H1 (cell line): ENCODE data around the gene TBC1D4. TPM values are rescaled to one million over a fixed set of nuclear protein-coding genes. Genes with fewer than 3 reads are reported as not detected.

Source experiments
- CTCF ChIA-PET: fragments of 300-600 bp; sonication (Branson Sonifier 250); formaldehyde crosslinking; loops from one replicate; lab custom pipeline; 2021; ENCODE audit not compliant: partially characterized antibody; lab: Charles Lee
- POLR2A ChIA-PET: fragments of 300-600 bp; sonication (Branson Sonifier 250); formaldehyde crosslinking; loops from one replicate; lab custom pipeline; 2021; ENCODE audit warnings: inconsistent platforms; ENCODE audit not compliant: partially characterized antibody; lab: Charles Lee
- DNase-seq, 2 experiments: peaks; one replicate each; pipeline versions ENCODE4 v3.0.0 to v3.0.0-alpha.2; 2010 to 2022; ENCODE audit warnings: low spot score in 2 of 2, low read depth in 1 of 2, mixed read lengths in 1 of 2
- FAIRE-seq: peaks from 2 replicates; lab custom pipeline; 2011; peaks lifted over from hg19 to GRCh38; lab: Jason Lieb, UNC
- H2AFZ ChIP-seq: 2 replicates; pipeline ENCODE4 v1.8.1; 2012; ENCODE audit warnings: low read length, inconsistent platforms
- H2AK5ac ChIP-seq: 2 replicates; pipeline ENCODE4 v1.6.1; 2013; ENCODE audit warnings: low read depth, low read length
- H2BK120ac ChIP-seq: replicated peaks from 2 replicates; pipeline ENCODE3; 2013; ENCODE audit warnings: low read depth, low read length, inconsistent platforms
- H2BK12ac ChIP-seq: 2 replicates; pipeline ENCODE4 v1.6.1; 2013; ENCODE audit warnings: low read depth, low read length
- H2BK15ac ChIP-seq: 2 replicates; pipeline ENCODE4 v1.6.1; 2013; ENCODE audit warnings: low read length
- H2BK20ac ChIP-seq: 2 replicates; pipeline ENCODE4 v1.6.1; 2013; ENCODE audit warnings: low read length
- H2BK5ac ChIP-seq: 2 replicates; pipeline ENCODE4 v1.6.1; 2013; ENCODE audit warnings: low read depth, low read length
- H3K14ac ChIP-seq: 2 replicates; pipeline ENCODE4 v1.6.1; 2013; ENCODE audit warnings: inconsistent platforms; ENCODE audit not compliant: insufficient read length
- H3K18ac ChIP-seq: 2 replicates; pipeline ENCODE4 v1.6.1; 2013; ENCODE audit warnings: low read length; ENCODE audit errors: extremely low read depth
- H3K23ac ChIP-seq: 2 replicates; pipeline ENCODE4 v1.6.1; 2013; ENCODE audit warnings: inconsistent platforms; ENCODE audit not compliant: insufficient read length
- H3K23me2 ChIP-seq: 2 replicates; pipeline ENCODE4 v1.6.1; 2013; ENCODE audit warnings: low read depth, low read length
- H3K27ac ChIP-seq: 2 replicates; pipeline ENCODE4 v1.6.1; 2011; ENCODE audit warnings: low read depth, low read length, inconsistent platforms
- H3K27me3 ChIP-seq, 4 experiments: replicated peaks in 1 of 4; 1 replicate in 1 of 4; 2 replicates in 3 of 4; pipeline versions ENCODE4 v1.6.1 to v1.8.1; 2011 to 2013; ENCODE audit warnings: low read length in 3 of 4, mild to moderate bottlenecking in 3 of 4, inconsistent platforms in 2 of 4, mixed read lengths in 2 of 4, moderate library complexity in 1 of 4; ENCODE audit not compliant: control insufficient read depth in 3 of 4, insufficient read depth in 3 of 4; ENCODE audit errors: extremely low read depth in 1 of 4
- H3K36me3 ChIP-seq, 4 experiments: 2 replicates each; pipeline versions ENCODE4 v1.6.1 to v1.8.1; 2011 to 2013; ENCODE audit warnings: mild to moderate bottlenecking in 4 of 4, low read length in 3 of 4, moderate library complexity in 2 of 4, control low read depth in 1 of 4, inconsistent platforms in 1 of 4; ENCODE audit not compliant: insufficient read depth in 4 of 4, control insufficient read depth in 2 of 4
- H3K4ac ChIP-seq: replicated peaks from 2 replicates; pipeline ENCODE3; 2013; ENCODE audit warnings: low read length, low read depth, mixed read lengths, inconsistent platforms; ENCODE audit not compliant: insufficient read length
- H3K4me1 ChIP-seq, 4 experiments: replicated peaks in 1 of 4; 1 replicate in 1 of 4; 2 replicates in 3 of 4; pipeline versions ENCODE4 v1.6.1 to v1.8.1; 2011 to 2013; ENCODE audit warnings: low read length in 3 of 4, inconsistent platforms in 2 of 4, mixed read lengths in 1 of 4; ENCODE audit not compliant: insufficient read depth in 4 of 4, control insufficient read depth in 3 of 4
- H3K4me2 ChIP-seq, 2 experiments: 2 replicates each; pipeline versions ENCODE4 v1.6.1 to v1.8.1; 2011 to 2013; ENCODE audit warnings: low read depth in 2 of 2, low read length in 2 of 2, control low read depth in 1 of 2, inconsistent platforms in 1 of 2, mild to moderate bottlenecking in 1 of 2; ENCODE audit not compliant: insufficient read depth in 1 of 2
- H3K4me3 ChIP-seq, 4 experiments: fragments of 200-600, 300-600 bp in 1 of 4; sonication (generic), shearing (Covaris generic), sonication (Bioruptor Twin) in 1 of 4; 2 replicates each; pipeline versions ENCODE4 v1.5.1 to v1.8.1; 2011 to 2016; ENCODE audit warnings: low read length in 4 of 4, low read depth in 3 of 4, control low read depth in 2 of 4, inconsistent platforms in 2 of 4, mild to moderate bottlenecking in 2 of 4, mixed read lengths in 1 of 4, moderate library complexity in 1 of 4; ENCODE audit not compliant: insufficient read depth in 2 of 4; ENCODE audit errors: extremely low read depth in 1 of 4
- H3K56ac ChIP-seq: replicated peaks from 2 replicates; pipeline ENCODE3; 2013; ENCODE audit warnings: low read depth, mild to moderate bottlenecking, mixed read lengths, low read length, inconsistent platforms; ENCODE audit not compliant: insufficient read length
- H3K79me1 ChIP-seq: 2 replicates; pipeline ENCODE4 v1.6.1; 2013; ENCODE audit warnings: low read depth, low read length, control low read depth
- H3K79me2 ChIP-seq, 2 experiments: 2 replicates each; pipeline versions ENCODE4 v1.6.1 to v1.8.1; 2012 to 2013; ENCODE audit warnings: low read length in 2 of 2, mild to moderate bottlenecking in 2 of 2, inconsistent platforms in 1 of 2; ENCODE audit not compliant: insufficient read depth in 2 of 2, control insufficient read depth in 1 of 2
- H3K9ac ChIP-seq, 4 experiments: replicated peaks in 1 of 4; 1 replicate in 1 of 4; 2 replicates in 3 of 4; pipeline versions ENCODE4 v1.6.1 to v1.8.1; 2011 to 2013; ENCODE audit warnings: low read depth in 3 of 4, low read length in 3 of 4, control low read depth in 2 of 4, mild to moderate bottlenecking in 2 of 4, moderate library complexity in 2 of 4, inconsistent platforms in 1 of 4; ENCODE audit errors: extremely low read depth in 1 of 4
- H3K9me3 ChIP-seq, 2 experiments: 2 replicates each; pipeline versions ENCODE4 v1.6.1 to v1.8.1; 2012 to 2013; ENCODE audit warnings: mild to moderate bottlenecking in 2 of 2, moderate library complexity in 2 of 2, control low read depth in 1 of 2, inconsistent platforms in 1 of 2, low read depth in 1 of 2, low read length in 1 of 2, mixed read lengths in 1 of 2; ENCODE audit not compliant: insufficient read depth in 2 of 2
- H4K20me1 ChIP-seq, 2 experiments: replicated peaks in 1 of 2; 2 replicates each; pipeline versions ENCODE3 to v1.8.1; 2011 to 2013; ENCODE audit warnings: inconsistent platforms in 2 of 2, low read length in 2 of 2, mild to moderate bottlenecking in 1 of 2; ENCODE audit not compliant: insufficient read depth in 2 of 2, control insufficient read depth in 1 of 2
- H4K5ac ChIP-seq: 2 replicates; pipeline ENCODE4 v1.6.1; 2013; ENCODE audit warnings: low read length, low read depth, mixed read lengths, inconsistent platforms; ENCODE audit not compliant: insufficient read length
- H4K8ac ChIP-seq: 2 replicates; pipeline ENCODE4 v1.8.0; 2013; ENCODE audit warnings: mild to moderate bottlenecking, moderate library complexity, low read length, inconsistent platforms; ENCODE audit not compliant: insufficient read depth; ENCODE audit errors: extremely low read depth
- H4K91ac ChIP-seq: replicated peaks from 2 replicates; pipeline ENCODE3; 2013; ENCODE audit warnings: low read length, mixed read lengths, inconsistent platforms; ENCODE audit not compliant: insufficient read length
- BRCA1 ChIP-seq: IDR thresholded peaks from 2 replicates; pipeline ENCODE4 v1.6.1; 2012; ENCODE audit warnings: low read depth, low read length, improper control_type of control experiment
- CHD2 ChIP-seq: IDR thresholded peaks from 2 replicates; pipeline ENCODE4 v1.6.1; 2012; ENCODE audit warnings: low read length, improper control_type of control experiment
- HDAC6 ChIP-seq: IDR thresholded peaks from one replicate; pipeline ENCODE4 v1.7.1; 2012; ENCODE audit warnings: low read depth, mild to moderate bottlenecking, inconsistent platforms, low read length, moderate library complexity
- NANOG ChIP-seq: IDR thresholded peaks from 2 replicates; pipeline ENCODE4 v1.6.1; 2011; ENCODE audit warnings: low read length, low read depth, mild to moderate bottlenecking, inconsistent platforms; ENCODE audit not compliant: insufficient read depth, poor library complexity, severe bottlenecking
- NRF1 ChIP-seq: IDR thresholded peaks from 2 replicates; pipeline ENCODE4 v1.6.1; 2011; ENCODE audit warnings: mild to moderate bottlenecking, low read depth, low read length, improper control_type of control experiment
- PHF8 ChIP-seq: fragments of 200-600 bp; sonication (generic); conservative IDR thresholded peaks from 2 replicates; pipeline ENCODE4 v1.7.1; 2012; ENCODE audit warnings: low read depth, mild to moderate bottlenecking, inconsistent platforms, low read length, moderate library complexity
- POLR2AphosphoS5 ChIP-seq: IDR thresholded peaks from 2 replicates; pipeline ENCODE4 v1.6.1; 2011; ENCODE audit warnings: low read depth, low read length
- RXRA ChIP-seq: IDR thresholded peaks from 2 replicates; pipeline ENCODE4 v1.6.1; 2011; ENCODE audit warnings: low read depth, mild to moderate bottlenecking, low read length, moderate library complexity; ENCODE audit not compliant: insufficient read depth
- SP2 ChIP-seq: IDR thresholded peaks from 2 replicates; pipeline ENCODE4 v1.6.1; 2012; ENCODE audit warnings: mild to moderate bottlenecking, low read length, inconsistent platforms
- TAF1 ChIP-seq: IDR thresholded peaks from 2 replicates; pipeline ENCODE4 v1.6.1; 2011; ENCODE audit warnings: mild to moderate bottlenecking, low read depth, low read length
- TAF7 ChIP-seq: optimal IDR thresholded peaks from 2 replicates; pipeline ENCODE3; 2011; ENCODE audit warnings: low read depth, mild to moderate bottlenecking, inconsistent platforms, low read length, moderate library complexity, borderline replicate concordance
- TCF12 ChIP-seq: IDR thresholded peaks from 2 replicates; pipeline ENCODE4 v1.6.1; 2011; ENCODE audit warnings: low read depth, mild to moderate bottlenecking, low read length
- WGBS, 2 experiments: shearing (Covaris generic) in 1 of 2; methylation state at CpG; one replicate each; pipeline versions ENCODE4 v1.1.6 to v1.1.7; 2013 to 2015; ENCODE audit warnings: low lambda C conversion rate in 2 of 2, mixed read lengths in 2 of 2, inconsistent platforms in 1 of 2, low coverage in 1 of 2, missing lambda C conversion rate in 1 of 2; ENCODE audit not compliant: insufficient replicate concordance in 2 of 2, insufficient coverage in 1 of 2, insufficient read length in 1 of 2; ENCODE audit errors: extremely low coverage in 1 of 2, missing lambda C conversion rate in 1 of 2; 5-methylcytosine and 5-hydroxymethylcytosine counted together
- polyA plus RNA-seq, 7 experiments: library from polyadenylated mRNA; depleted of rRNA in 3 of 7; stranded (reverse) in 5 of 7; unstranded in 2 of 7; fragments of >200 nt in 5 of 7; fragments of 200-250 nt in 2 of 7; gene quantifications; 1 replicate in 5 of 7; 2 replicates in 1 of 7; 4 replicates in 1 of 7; pipeline versions ENCODE4 v1.2.1 to v1.2.3, GENCODE V29; 2011 to 2013; ENCODE audit warnings: missing spikeins in 2 of 7, mixed read lengths in 2 of 7
- total RNA-seq: library from RNA; stranded (reverse); fragmentation: NEBNext Ultra II Directional; extraction: Animal tissue kit (Norgen Biotek cat#: 25700); gene quantifications from 2 replicates; pipeline ENCODE4 v1.2.1, GENCODE V29; 2021
- TF ChIP-seq, protein P1 (sequence below), 3 experiments: IDR thresholded peaks; 1 replicate in 2 of 3; 2 replicates in 1 of 3; pipeline versions ENCODE4 v1.5.1 to v1.6.1; 2011; ENCODE audit warnings: low read length in 3 of 3, mild to moderate bottlenecking in 3 of 3, inconsistent platforms in 2 of 3, low read depth in 1 of 3, moderate library complexity in 1 of 3; ENCODE audit not compliant: insufficient read depth in 1 of 3; ENCODE audit errors: control extremely low read depth in 1 of 3

TBC1D4 gene
- total and polyA plus RNA-seq, 2 of the 8 experiments (the other 6 are each of a cell fraction or from before 2014, with no cell fraction given), result 16.7 to 39.0 TPM

DNA sequence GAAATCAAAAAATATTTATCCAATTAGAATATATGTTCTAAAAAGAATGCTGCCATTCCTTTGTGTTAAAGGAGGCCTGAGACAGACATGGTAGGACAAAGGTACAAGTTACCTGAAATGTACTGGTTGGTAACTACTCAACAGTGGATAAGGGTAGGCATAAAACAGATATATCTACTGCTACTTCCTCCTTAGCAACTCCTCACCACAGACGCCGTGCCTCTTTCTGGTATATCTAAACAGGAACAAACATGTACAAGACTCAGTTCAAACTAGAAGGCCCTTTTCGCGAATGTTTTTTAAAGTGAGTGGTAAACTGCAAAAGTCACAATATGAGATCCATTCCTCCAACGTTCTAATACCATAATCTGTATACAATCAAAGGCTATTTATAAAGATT lies 86.9 kb downstream of the TBC1D4 start:
- H2BK120ac ChIP-seq, result no peak overlapping the region
- ChIA-PET POLR2A (no interaction called here), CTCF (interaction anchor here (0.9 to 1.0 kb wide), 2 partner anchors 21 to 23 kb away, joined by 3 to 4 read pairs; no protein-coding TSS in a partner anchor)
- no peak overlapping the region for H4K91ac ChIP-seq
- H3K56ac ChIP-seq, result no peak overlapping the region
- H3K4ac ChIP-seq, result no peak overlapping the region
- no peak overlapping the region for H3K23ac ChIP-seq
- no peak overlapping the region for H2AK5ac ChIP-seq
- H3K4me2 ChIP-seq, result no peak overlapping the region
- peaks cover 3% of the 10 kb centered on the region; the same call in 1 of the 2 replicates for H3K23me2 ChIP-seq
- H2BK15ac ChIP-seq, result no peak overlapping the region
- H3K27ac ChIP-seq, result no peak overlapping the region
- no peak overlapping the region for H3K14ac ChIP-seq
- H4K20me1 ChIP-seq, result no peaks in the 10 kb centered on the region
- FAIRE-seq, result no peak
- no peak overlapping the region for H3K18ac ChIP-seq
- H3K9ac ChIP-seq, result no peak overlapping the region
- no peaks in the 10 kb centered on the region; the same call in none of the 2 replicates for H3K79me1 ChIP-seq
- no peak overlapping the region for H2BK20ac ChIP-seq
- WGBS, 2 experiments, result 94% methylated on average over 5 of the region's 5 CpGs; no CpG with 5 or more reads in 1 of the 2 experiments
- no peak for DNase-seq
- no peak overlapping the region for H4K5ac ChIP-seq
- no peak overlapping the region for H2AFZ ChIP-seq
- peaks cover 0 to 8% of the 10 kb centered on the region in 2 experiments; a peak in 1 of 4 replicates for H3K79me2 ChIP-seq
- H3K4me1 ChIP-seq, result no peaks in the 10 kb centered on the region
- H3K4me3 ChIP-seq, result no peak overlapping the region
- no peaks in the 10 kb centered on the region for H3K9me3 ChIP-seq
- H2BK5ac ChIP-seq, result no peak overlapping the region
- H4K8ac ChIP-seq, result no peak overlapping the region
- H2BK12ac ChIP-seq, result no peak overlapping the region
- no peaks in the 10 kb centered on the region for H3K36me3 ChIP-seq
- no peaks in the 10 kb centered on the region for H3K27me3 ChIP-seq
- TF ChIP-seq POLR2AphosphoS5, result no peak
- TF ChIP-seq BRCA1, result no peak
- no peak for TF ChIP-seq CHD2
- TF ChIP-seq TAF7, result no peak
- TF ChIP-seq TAF1, result no peak
- no peak for TF ChIP-seq TCF12
- TF ChIP-seq, protein P1, sequence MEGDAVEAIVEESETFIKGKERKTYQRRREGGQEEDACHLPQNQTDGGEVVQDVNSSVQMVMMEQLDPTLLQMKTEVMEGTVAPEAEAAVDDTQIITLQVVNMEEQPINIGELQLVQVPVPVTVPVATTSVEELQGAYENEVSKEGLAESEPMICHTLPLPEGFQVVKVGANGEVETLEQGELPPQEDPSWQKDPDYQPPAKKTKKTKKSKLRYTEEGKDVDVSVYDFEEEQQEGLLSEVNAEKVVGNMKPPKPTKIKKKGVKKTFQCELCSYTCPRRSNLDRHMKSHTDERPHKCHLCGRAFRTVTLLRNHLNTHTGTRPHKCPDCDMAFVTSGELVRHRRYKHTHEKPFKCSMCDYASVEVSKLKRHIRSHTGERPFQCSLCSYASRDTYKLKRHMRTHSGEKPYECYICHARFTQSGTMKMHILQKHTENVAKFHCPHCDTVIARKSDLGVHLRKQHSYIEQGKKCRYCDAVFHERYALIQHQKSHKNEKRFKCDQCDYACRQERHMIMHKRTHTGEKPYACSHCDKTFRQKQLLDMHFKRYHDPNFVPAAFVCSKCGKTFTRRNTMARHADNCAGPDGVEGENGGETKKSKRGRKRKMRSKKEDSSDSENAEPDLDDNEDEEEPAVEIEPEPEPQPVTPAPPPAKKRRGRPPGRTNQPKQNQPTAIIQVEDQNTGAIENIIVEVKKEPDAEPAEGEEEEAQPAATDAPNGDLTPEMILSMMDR (IDR thresholded peaks at IDR 0.05; ENCODE audit: control extremely low read depth in 1 of 3, insufficient read depth in 1 of 3, low read depth in 1 of 3, low read length in 3 of 3), result no peak
- TF ChIP-seq PHF8, result no peak
- no peak for TF ChIP-seq NRF1
- TF ChIP-seq RXRA, result no peak
- TF ChIP-seq SP2, result no peak
- no peak for TF ChIP-seq HDAC6
- TF ChIP-seq NANOG, result no peak
